Heart left ventricle (tissue), 16 donors: Measurements from ENCODE around the gene FAM131C. TPM values are rescaled to one million over a fixed set of nuclear protein-coding genes. Genes with fewer than 3 reads are reported as not detected.

Experiments used
- ATAC-seq, 4 donors: fragments of 200-7000 bp; cut with Tn5 transposase; one replicate each; pipeline ENCODE4 v1.9.1; 2020 to 2022; ENCODE audit warnings: moderate library complexity in 4 of 4, mild to moderate bottlenecking in 3 of 4, moderate number of reproducible peaks in 1 of 4
- DNase-seq, 5 donors: peaks; one replicate each; pipeline ENCODE4 v3.0.0-alpha.2; 2020
- H3K27ac ChIP-seq, 12 donors: fragments of 200-600 bp; sonication (generic) in 4 of 12; one replicate each; pipeline versions ENCODE4 v1.5.0 to v1.8.0; 2016 to 2022; ENCODE audit warnings: mild to moderate bottlenecking in 2 of 12
- H3K27me3 ChIP-seq, 9 donors: fragments of 200-600 bp; sonication (generic) in 2 of 9; one replicate each; pipeline versions ENCODE4 v1.5.1 to v1.8.0; 2016 to 2022; ENCODE audit warnings: mild to moderate bottlenecking in 3 of 9
- H3K36me3 ChIP-seq, 9 donors: fragments of 200-600 bp; sonication (generic) in 2 of 9; one replicate each; pipeline versions ENCODE4 v1.5.0 to v1.8.0; 2018 to 2022; ENCODE audit warnings: mild to moderate bottlenecking in 2 of 9
- H3K4me1 ChIP-seq, 12 donors: fragments of 200-600 bp; sonication (generic) in 4 of 12; one replicate each; pipeline versions ENCODE4 v1.5.0 to v1.8.0; 2016 to 2022; ENCODE audit warnings: mild to moderate bottlenecking in 3 of 12
- H3K4me3 ChIP-seq, 12 donors: fragments of 200-600 bp; sonication (generic) in 4 of 12; one replicate each; pipeline versions ENCODE4 v1.5.0 to v1.8.0; 2017 to 2022; ENCODE audit warnings: mild to moderate bottlenecking in 9 of 12, moderate library complexity in 4 of 12
- H3K9me3 ChIP-seq, 12 donors: fragments of 200-600 bp; sonication (generic) in 4 of 12; one replicate each; pipeline versions ENCODE4 v1.5.0 to v1.8.0; 2016 to 2022; ENCODE audit warnings: mild to moderate bottlenecking in 1 of 12
- POLR2A ChIP-seq, 2 donors: fragments of 450-650 bp; IDR thresholded peaks; one replicate each; pipeline ENCODE4 v1.6.1; 2017; ENCODE audit warnings: antibody characterized with exemption in 2 of 2, mild to moderate bottlenecking in 2 of 2, moderate library complexity in 2 of 2
- WGBS, 4 donors: extraction: QIAGEN DNeasy Blood & Tissue Kit in 2 of 4; methylation state at CpG; one replicate each; pipeline versions ENCODE4 v1.1.5 to v1.1.7; 2013 to 2018; 5-methylcytosine and 5-hydroxymethylcytosine counted together
- intact Hi-C, 10 donors: fragments of 100-400 bp; cut with DNase I; formaldehyde crosslinking; loops; one replicate each; pipeline versions ENCODE4 v1.11.1 to v1.14.2; 2022
- polyA plus RNA-seq, 2 donors: library from polyadenylated mRNA; stranded (reverse); fragments of 200-250 nt; gene quantifications; one replicate each; pipeline ENCODE4 v1.2.3, GENCODE V29; 2013
- total RNA-seq, 9 donors: library from RNA; depleted of rRNA in 2 of 9; stranded (reverse); fragments of >200 nt in 2 of 9; fragmentation: NEBNext Ultra II Directional in 3 of 9; extraction: Animal tissue kit (Norgen Biotek cat#: 25700) in 3 of 9; gene quantifications; one replicate each; pipeline versions ENCODE4 v1.1.0 to v1.2.4, GENCODE V29; 2016 to 2023
- TF ChIP-seq, protein P1 (sequence below), 12 donors: fragments of 200-600 bp; sonication (generic) in 4 of 12; IDR thresholded peaks; one replicate each; pipeline versions ENCODE4 v1.5.0 to v1.8.0; 2018 to 2022; ENCODE audit warnings: antibody characterized with exemption in 12 of 12, mild to moderate bottlenecking in 5 of 12
- donor health status: ischemic (EF 13 %, LVEDD 7.1; RV severe dilation, severe dysfunction).
- donor health status: healthy with polysubstance abuse.
- donor health status: DM: no; HTN: yes; CAD: no.
- donor health status: DM: no; HTN: no; CAD: no.
- donor health status: ischemic (EF 25% LVEDD 6.9; RV normal size, moderate dysfunction).
- donor health status: ischemic (EF 25% LVEDD 5.7; RV mildly dilated, moderate dysfunction).
- donor health status: healthy.
- donor health status: DM: yes; HTN: yes; CAD: no.
- donor health status: ischemic (EF 35%, LVEDD 5.7; RV mildly dilated, moderate dysfunction).
- donor health status: nonischemic (EF 11% LVEDD 7.7; RV severe dilation, severe dysfunction).
- donor health status: DM: yes; HTN: yes; CAD: no.
- donor health status: PGD.
- donor health status: ischemic (EF 29% LVEDD 5.4; RV normal size, mild dysfunction).
- donor health status: nonischemic (EF 23%, LVEDD 6.1; RV moderate dilation, normal function).

Gene FAM131C
- total and polyA plus RNA-seq, 11 donors = 1.1 to 17.8 (median 3.4) TPM

DNA sequence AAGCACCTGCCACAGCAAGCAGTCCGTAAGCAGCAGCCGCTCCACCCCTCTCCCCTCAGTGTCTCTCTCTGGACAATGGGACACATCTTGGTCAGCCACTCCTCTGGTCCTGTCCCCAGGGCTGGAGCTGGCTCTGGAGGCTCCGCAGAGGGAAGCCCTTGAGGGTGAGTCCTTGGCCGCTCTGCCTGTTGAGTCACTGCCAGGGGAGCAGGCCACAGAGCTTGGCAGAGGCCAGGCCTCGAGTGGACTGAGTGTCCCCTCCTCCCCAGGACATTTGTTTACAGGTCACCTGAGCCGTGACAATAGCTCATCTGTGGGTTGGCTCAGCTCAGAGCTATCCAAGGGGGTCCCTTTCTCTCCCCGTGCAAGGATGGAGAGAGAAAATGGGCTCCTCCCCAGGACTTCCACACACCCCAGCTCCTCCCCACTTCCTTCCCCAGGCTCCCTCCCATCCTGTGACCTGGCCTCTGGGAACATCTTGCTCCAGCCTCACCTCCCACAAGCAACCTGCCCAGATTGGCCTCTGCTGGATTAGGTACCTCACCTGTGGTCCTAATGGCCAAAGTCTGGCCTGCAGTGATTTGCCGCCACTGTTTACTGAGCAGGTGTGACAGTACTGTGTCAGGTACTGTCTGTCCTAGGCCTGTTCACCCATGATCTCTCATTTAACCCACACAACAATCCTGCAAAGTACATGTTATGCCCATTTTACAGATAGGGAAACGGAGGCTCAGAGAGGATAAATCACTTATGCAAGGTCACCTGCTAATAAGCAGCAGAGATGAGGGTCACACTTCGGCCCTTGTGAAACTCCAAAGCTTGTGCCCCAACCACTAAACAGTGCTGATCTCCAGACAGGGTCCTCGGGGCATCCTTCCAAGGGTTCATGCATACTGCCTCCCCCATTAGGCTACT lies 4.8 kb downstream of the FAM131C start:
- TF ChIP-seq, protein P1, sequence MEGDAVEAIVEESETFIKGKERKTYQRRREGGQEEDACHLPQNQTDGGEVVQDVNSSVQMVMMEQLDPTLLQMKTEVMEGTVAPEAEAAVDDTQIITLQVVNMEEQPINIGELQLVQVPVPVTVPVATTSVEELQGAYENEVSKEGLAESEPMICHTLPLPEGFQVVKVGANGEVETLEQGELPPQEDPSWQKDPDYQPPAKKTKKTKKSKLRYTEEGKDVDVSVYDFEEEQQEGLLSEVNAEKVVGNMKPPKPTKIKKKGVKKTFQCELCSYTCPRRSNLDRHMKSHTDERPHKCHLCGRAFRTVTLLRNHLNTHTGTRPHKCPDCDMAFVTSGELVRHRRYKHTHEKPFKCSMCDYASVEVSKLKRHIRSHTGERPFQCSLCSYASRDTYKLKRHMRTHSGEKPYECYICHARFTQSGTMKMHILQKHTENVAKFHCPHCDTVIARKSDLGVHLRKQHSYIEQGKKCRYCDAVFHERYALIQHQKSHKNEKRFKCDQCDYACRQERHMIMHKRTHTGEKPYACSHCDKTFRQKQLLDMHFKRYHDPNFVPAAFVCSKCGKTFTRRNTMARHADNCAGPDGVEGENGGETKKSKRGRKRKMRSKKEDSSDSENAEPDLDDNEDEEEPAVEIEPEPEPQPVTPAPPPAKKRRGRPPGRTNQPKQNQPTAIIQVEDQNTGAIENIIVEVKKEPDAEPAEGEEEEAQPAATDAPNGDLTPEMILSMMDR (IDR thresholded peaks at IDR 0.05) = no peak
- no peak for TF ChIP-seq POLR2A (IDR thresholded peaks at IDR 0.05)
- intact Hi-C loops = no loop called here
- peak; percentile 79 to 89 (median 82) for ATAC-seq
- Histone ChIP-seq H3K27me3 (peaks cover 0 to 13% (median 0%) of the 10 kb centered on the region in 9 donors), H3K4me1 (peaks cover 0 to 37% (median 20%) of the 10 kb centered on the region in 12 donors), H3K36me3 (no peaks in the 10 kb centered on the region), H3K9me3 (no peaks in the 10 kb centered on the region), H3K27ac (peak overlapping the region in 6 of 12 donors; percentile 1 to 67 (median 48)), H3K4me3 (no peak overlapping the region)
- WGBS, 4 donors = 44 to 58% (median 53%) methylated on average over 8 to 11 of the region's 11 CpGs
- peak; percentile 67 to 83 (median 79) for DNase-seq

DNA sequence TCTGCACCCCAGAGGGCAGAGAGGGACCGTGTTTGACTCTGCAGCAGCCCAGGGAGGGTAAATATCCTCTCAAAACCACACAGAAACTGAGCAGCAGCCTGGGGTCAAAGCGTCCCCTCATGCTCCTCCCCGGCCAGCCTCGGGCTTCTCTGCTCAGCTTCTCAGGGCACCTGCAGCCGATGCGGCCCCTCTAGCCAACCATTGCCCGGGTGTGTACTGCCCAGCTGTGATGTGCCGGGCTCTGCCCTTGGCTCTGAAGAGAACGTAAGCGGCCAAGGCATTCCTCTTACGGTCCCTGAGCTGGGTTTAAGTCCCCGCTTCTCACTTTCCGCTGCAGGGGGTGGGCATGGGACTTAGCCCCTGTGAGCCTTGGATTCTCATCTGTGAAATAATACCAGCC lies 5.5 kb downstream of the FAM131C start:
- Histone ChIP-seq H3K9me3 (no peaks in the 10 kb centered on the region), H3K27ac (peak overlapping the region in 4 of 12 donors; percentile 1 to 67 (median 30)), H3K27me3 (peaks cover 0 to 8% (median 0%) of the 10 kb centered on the region in 9 donors), H3K4me3 (no peak overlapping the region), H3K4me1 (peaks cover 0 to 30% (median 18%) of the 10 kb centered on the region in 12 donors), H3K36me3 (no peaks in the 10 kb centered on the region)
- TF ChIP-seq, protein P1 (IDR thresholded peaks at IDR 0.05) = no peak
- no peak for TF ChIP-seq POLR2A (IDR thresholded peaks at IDR 0.05)
- intact Hi-C loops = no loop called here
- WGBS, 4 donors = 64 to 79% (median 69%) methylated on average over 13 of the region's 13 CpGs
- ATAC-seq (peak in 1 of 4 donors; percentile 1), DNase-seq (no peak)

DNA sequence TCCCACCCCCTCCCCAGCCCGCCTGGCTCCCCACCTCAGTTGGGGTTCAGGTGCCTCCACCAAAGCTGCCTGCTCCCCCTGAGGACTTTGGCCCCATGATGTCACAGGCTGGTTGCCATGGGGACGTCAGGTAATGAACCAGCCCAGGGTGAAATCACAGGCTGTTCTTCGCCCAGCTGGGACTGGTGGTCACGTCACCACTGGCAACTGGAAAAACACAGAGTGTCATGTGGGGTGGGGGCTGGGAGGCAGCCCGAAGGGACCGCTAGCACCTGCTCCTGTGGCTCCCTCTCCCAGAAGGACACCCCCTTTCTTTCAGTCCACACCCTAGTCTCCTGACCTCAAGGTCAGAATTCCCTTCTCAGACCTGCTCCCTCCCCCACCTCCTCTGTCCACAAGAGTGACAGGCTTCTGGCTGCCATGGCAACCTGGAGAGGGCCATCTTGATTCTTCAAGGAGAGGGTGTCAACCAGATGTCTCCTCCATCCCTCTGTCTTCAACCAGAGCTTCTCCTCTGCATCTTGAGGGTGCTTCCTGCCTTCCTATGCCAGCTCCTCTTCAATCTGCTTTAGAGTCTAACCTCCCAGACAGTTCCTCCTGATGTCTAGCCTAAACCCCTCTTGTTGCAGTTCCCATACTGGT lies 6.2 kb downstream of the FAM131C start:
- TF ChIP-seq, protein P1 (IDR thresholded peaks at IDR 0.05) = no peak
- no peak for TF ChIP-seq POLR2A (IDR thresholded peaks at IDR 0.05)
- intact Hi-C loops = no loop called here
- H3K4me3 ChIP-seq = no peak overlapping the region
- DNase-seq (no peak), ATAC-seq (peak in 3 of 4 donors; percentile 16 to 30 (median 28))
- H3K27me3 ChIP-seq = peaks cover 0 to under 1% (median 0%) of the 10 kb centered on the region in 9 donors
- WGBS, 4 donors = 67 to 80% (median 73%) methylated on average over 2 to 6 of the region's 6 CpGs
- H3K27ac ChIP-seq = no peak overlapping the region
- H3K36me3 ChIP-seq = no peaks in the 10 kb centered on the region
- H3K4me1 ChIP-seq = peaks cover 0 to 29% (median 18%) of the 10 kb centered on the region in 12 donors
- H3K9me3 ChIP-seq = no peaks in the 10 kb centered on the region

DNA sequence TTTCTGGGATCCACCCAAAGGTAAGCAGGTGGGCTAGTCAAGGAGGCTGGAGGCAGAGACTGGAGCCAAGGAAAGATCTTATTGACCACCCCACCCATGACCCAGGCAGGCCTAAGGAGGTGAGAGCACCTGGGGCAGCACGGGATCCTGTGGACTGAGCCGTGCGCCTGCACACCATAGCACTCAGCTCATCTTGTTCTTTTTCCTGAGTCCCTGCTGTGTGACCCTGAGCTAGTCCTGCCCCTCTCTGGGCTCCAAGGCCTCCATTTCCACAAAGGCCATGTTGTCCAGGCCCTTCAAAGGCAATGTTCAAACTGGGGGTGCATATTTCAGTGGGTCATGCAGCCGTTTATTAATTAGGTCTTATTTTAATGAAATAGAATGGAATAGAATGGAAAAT lies 7.2 kb downstream of the FAM131C start:
- DNase-seq = no peak
- intact Hi-C loops = no loop called here
- 86 to 94% (median 91%) methylated on average over 4 of the region's 4 CpGs for WGBS, 4 donors

More for the DNA sequence above, 7.2 kb downstream of the FAM131C start:
- Histone ChIP-seq H3K4me1 (peaks cover 0 to 29% (median 18%) of the 10 kb centered on the region in 12 donors), H3K4me3 (no peak overlapping the region), H3K27me3 (no peaks in the 10 kb centered on the region), H3K36me3 (no peaks in the 10 kb centered on the region), H3K9me3 (no peaks in the 10 kb centered on the region), H3K27ac (no peak overlapping the region)
- no peak for ATAC-seq
- TF ChIP-seq, protein P1 (IDR thresholded peaks at IDR 0.05) = no peak
- TF ChIP-seq POLR2A (IDR thresholded peaks at IDR 0.05) = no peak
